HepG2 (cell line): ENCODE results near the gene SCAI. TPM values are rescaled to one million over a fixed set of nuclear protein-coding genes. Genes with fewer than 3 reads are reported as not detected.

Source experiments
- AGO1 ChIP-seq: fragments of 200-400 bp; formaldehyde crosslinking; IDR thresholded peaks from 2 replicates; pipeline ENCODE4 v1.6.1; 2017; ENCODE audit warnings: mild to moderate bottlenecking, low read depth, low read length, moderate library complexity; ENCODE audit not compliant: poor library complexity, severe bottlenecking
- ARNTL ChIP-seq: sonication (generic); formaldehyde crosslinking; IDR thresholded peaks from 2 replicates; pipeline ENCODE4 v1.4.0; 2020; ENCODE audit warnings: mild to moderate bottlenecking, missing genetic modification reagents
- FLYWCH1 ChIP-seq: sonication (generic); formaldehyde crosslinking; IDR thresholded peaks from 2 replicates; pipeline ENCODE4 v1.8.1; 2023; ENCODE audit warnings: mild to moderate bottlenecking, missing genetic modification reagents
- HMG20A ChIP-seq: IDR thresholded peaks from 2 replicates; pipeline ENCODE4 v1.6.1; 2016; ENCODE audit warnings: borderline replicate concordance
- HOXA3 ChIP-seq: sonication (generic); formaldehyde crosslinking; IDR thresholded peaks from 2 replicates; pipeline ENCODE4 v1.5.0; 2020; ENCODE audit warnings: missing genetic modification reagents
- IRF2 ChIP-seq: IDR thresholded peaks from 2 replicates; pipeline ENCODE4 v1.6.1; 2018; ENCODE audit warnings: missing genetic modification reagents, missing compliant biosample characterization
- JUND ChIP-seq: sonication (generic); formaldehyde crosslinking; IDR thresholded peaks from 2 replicates; pipeline ENCODE4 v1.8.0; 2022; ENCODE audit warnings: mild to moderate bottlenecking, missing genetic modification reagents
- KLF15 ChIP-seq: sonication (generic); formaldehyde crosslinking; IDR thresholded peaks from 2 replicates; pipeline ENCODE4 v1.8.1; 2023; ENCODE audit warnings: borderline replicate concordance, mild to moderate bottlenecking, inconsistent platforms, missing genetic modification reagents, mixed read lengths
- MLX ChIP-seq: IDR thresholded peaks from 2 replicates; pipeline ENCODE4 v1.6.1; 2016
- PCBP2 ChIP-seq: fragments of 200-400 bp; formaldehyde crosslinking; optimal IDR thresholded peaks from 2 replicates; pipeline ENCODE3; 2018; ENCODE audit warnings: low read length, low read depth; ENCODE audit not compliant: poor library complexity, severe bottlenecking
- POLR2AphosphoS5 ChIP-seq: IDR thresholded peaks from 2 replicates; pipeline ENCODE4 v1.6.1; 2012; ENCODE audit warnings: low read depth, low read length
- SIX1 ChIP-seq: sonication (generic); formaldehyde crosslinking; IDR thresholded peaks from 2 replicates; pipeline ENCODE4 v1.4.0; 2020; ENCODE audit warnings: missing genetic modification reagents, borderline replicate concordance
- WIZ ChIP-seq: sonication (generic); formaldehyde crosslinking; IDR thresholded peaks from 2 replicates; pipeline ENCODE4 v1.5.1; 2020; ENCODE audit warnings: mild to moderate bottlenecking, missing genetic modification reagents
- ZBTB39 ChIP-seq: sonication (generic); formaldehyde crosslinking; IDR thresholded peaks from 2 replicates; pipeline ENCODE4 v1.5.0; 2020; ENCODE audit warnings: missing genetic modification reagents
- ZNF30 ChIP-seq: sonication (generic); formaldehyde crosslinking; IDR thresholded peaks from 2 replicates; pipeline ENCODE4 v1.5.0; 2020; ENCODE audit warnings: mild to moderate bottlenecking, missing genetic modification reagents
- ZNF713 ChIP-seq: sonication (generic); formaldehyde crosslinking; IDR thresholded peaks from 2 replicates; pipeline ENCODE4 v1.4.0; 2020; ENCODE audit warnings: mild to moderate bottlenecking, missing genetic modification reagents
- polyA plus RNA-seq, 8 experiments: library from polyadenylated mRNA; depleted of rRNA in 3 of 8; stranded (reverse) in 7 of 8; unstranded in 1 of 8; fragments of >200 nt; fragmentation: Illumina TruSeq in 4 of 8; extraction: Trizol in 4 of 8; gene quantifications; 2 replicates each; pipeline versions ENCODE4 v1.2.1 to v1.2.3, GENCODE V29; 2011 to 2016; ENCODE audit warnings: low read depth in 4 of 8, missing spikeins in 1 of 8, mixed read lengths in 1 of 8; ENCODE audit not compliant: insufficient read depth in 1 of 8
- total RNA-seq, 5 experiments: library from RNA; depleted of rRNA; stranded (reverse); fragments of >200 nt; fragmentation: Illumina TruSeq; extraction: Trizol; gene quantifications; 2 replicates each; pipeline ENCODE4 v1.2.3, GENCODE V29; 2016; ENCODE audit warnings: low read depth in 1 of 5
- TF ChIP-seq, protein P1 (sequence below), 2 experiments: fragments of 450-650 bp in 1 of 2; sonication (generic) in 1 of 2; formaldehyde crosslinking in 1 of 2; IDR thresholded peaks; 2 replicates each; pipeline versions ENCODE4 v1.6.1 to v1.8.0; 2016 to 2022; ENCODE audit warnings: antibody characterized with exemption in 1 of 2, mild to moderate bottlenecking in 1 of 2, missing genetic modification reagents in 1 of 2

Gene SCAI
- total and polyA plus RNA-seq, 2 of the 13 experiments (the other 11 are each of a cell fraction or from before 2014, with no cell fraction given) = 4.4 to 8.4 TPM

DNA sequence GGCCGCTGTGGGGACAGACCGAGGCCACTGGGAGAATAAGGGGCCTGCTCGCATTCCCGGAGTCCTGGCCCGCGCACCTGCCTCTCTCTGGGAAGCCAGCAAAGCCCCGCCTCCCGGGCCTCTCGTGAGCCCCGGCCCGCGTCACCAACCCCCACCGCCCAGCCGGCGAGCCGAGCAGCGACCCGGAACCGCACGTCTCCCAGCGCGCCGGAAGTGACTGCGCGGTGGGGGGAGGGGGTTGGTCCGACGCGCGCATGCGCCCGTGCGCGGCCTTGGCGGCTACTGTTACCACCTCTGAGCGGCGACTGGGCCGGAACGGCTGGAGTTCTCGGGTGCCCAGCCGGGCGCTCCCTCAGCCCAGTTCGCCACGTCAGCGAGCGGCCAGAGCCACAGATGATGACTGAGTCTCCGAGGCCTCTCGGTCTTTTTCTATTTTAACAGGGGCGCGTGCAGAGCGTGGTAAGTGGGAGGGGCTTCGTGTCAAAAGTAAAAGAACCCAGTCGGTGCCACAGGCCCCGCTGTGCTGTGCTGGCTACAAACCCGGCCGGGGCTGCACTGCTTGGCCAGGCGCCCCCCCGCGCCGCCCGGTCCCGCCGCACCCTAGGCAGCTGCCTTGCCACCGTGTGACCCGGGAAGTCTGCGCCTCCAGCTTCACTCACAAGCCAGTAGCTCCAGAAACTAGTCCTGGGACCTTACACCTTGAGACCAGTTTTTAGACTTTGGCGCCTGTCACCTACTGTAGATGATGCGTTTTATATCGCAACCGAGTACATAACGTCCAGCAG is 202.2 kb downstream of the SCAI start, which contains the start of gene GOLGA1 (continued):
- TF ChIP-seq, protein P1, sequence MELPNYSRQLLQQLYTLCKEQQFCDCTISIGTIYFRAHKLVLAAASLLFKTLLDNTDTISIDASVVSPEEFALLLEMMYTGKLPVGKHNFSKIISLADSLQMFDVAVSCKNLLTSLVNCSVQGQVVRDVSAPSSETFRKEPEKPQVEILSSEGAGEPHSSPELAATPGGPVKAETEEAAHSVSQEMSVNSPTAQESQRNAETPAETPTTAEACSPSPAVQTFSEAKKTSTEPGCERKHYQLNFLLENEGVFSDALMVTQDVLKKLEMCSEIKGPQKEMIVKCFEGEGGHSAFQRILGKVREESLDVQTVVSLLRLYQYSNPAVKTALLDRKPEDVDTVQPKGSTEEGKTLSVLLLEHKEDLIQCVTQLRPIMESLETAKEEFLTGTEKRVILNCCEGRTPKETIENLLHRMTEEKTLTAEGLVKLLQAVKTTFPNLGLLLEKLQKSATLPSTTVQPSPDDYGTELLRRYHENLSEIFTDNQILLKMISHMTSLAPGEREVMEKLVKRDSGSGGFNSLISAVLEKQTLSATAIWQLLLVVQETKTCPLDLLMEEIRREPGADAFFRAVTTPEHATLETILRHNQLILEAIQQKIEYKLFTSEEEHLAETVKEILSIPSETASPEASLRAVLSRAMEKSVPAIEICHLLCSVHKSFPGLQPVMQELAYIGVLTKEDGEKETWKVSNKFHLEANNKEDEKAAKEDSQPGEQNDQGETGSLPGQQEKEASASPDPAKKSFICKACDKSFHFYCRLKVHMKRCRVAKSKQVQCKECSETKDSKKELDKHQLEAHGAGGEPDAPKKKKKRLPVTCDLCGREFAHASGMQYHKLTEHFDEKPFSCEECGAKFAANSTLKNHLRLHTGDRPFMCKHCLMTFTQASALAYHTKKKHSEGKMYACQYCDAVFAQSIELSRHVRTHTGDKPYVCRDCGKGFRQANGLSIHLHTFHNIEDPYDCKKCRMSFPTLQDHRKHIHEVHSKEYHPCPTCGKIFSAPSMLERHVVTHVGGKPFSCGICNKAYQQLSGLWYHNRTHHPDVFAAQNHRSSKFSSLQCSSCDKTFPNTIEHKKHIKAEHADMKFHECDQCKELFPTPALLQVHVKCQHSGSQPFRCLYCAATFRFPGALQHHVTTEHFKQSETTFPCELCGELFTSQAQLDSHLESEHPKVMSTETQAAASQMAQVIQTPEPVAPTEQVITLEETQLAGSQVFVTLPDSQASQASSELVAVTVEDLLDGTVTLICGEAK (IDR thresholded peaks at IDR 0.05) = peak; percentile 44; the same call in 1 of the 2 replicates
- TF ChIP-seq, protein P1 (CRISPR knock-in tag; IDR thresholded peaks at IDR 0.05) = peak; percentile 57; the same call in 1 of the 2 replicates
- TF ChIP-seq HMG20A (CRISPR knock-in tag) = peak; percentile 16; the same call in 1 of the 2 replicates
- peak; percentile 46 for TF ChIP-seq AGO1
- no peak for TF ChIP-seq ZNF713
- 0 out of 2 replicates have a peak, but pooled peaks have one; percentile 12 for TF ChIP-seq ZBTB39 (CRISPR knock-in tag)
- no peak; the same call in 1 of the 2 replicates for TF ChIP-seq FLYWCH1 (CRISPR knock-in tag)
- TF ChIP-seq KLF15 (CRISPR knock-in tag) = peak; percentile 36; the same call in 1 of the 2 replicates
- TF ChIP-seq MLX = no peak
- TF ChIP-seq IRF2 = peak; percentile 74; the same call in 1 of the 2 replicates
- TF ChIP-seq SIX1 (CRISPR knock-in tag) = peak; percentile 70; the same call in 1 of the 2 replicates
- no peak for TF ChIP-seq ZNF30 (CRISPR knock-in tag)
- peak; percentile 96 for TF ChIP-seq HOXA3 (CRISPR knock-in tag)
- no peak for TF ChIP-seq JUND (CRISPR knock-in tag)
- peak; percentile 40; the same call in 1 of the 2 replicates for TF ChIP-seq ARNTL (CRISPR knock-in tag)
- no peak; the same call in 1 of the 2 replicates for TF ChIP-seq WIZ (CRISPR knock-in tag)
- peak; percentile 90 for TF ChIP-seq POLR2AphosphoS5
- no peak for TF ChIP-seq PCBP2
